ENCODE data around the gene ANKRD6. TPM values are rescaled to one million over a fixed set of nuclear protein-coding genes. Genes with fewer than 3 reads are reported as not detected.

ANKRD6 gene
- total RNA-seq, 6 donors from 2014 or later, result 14.5 to 60.8 (median 30.7) TPM

- Histone ChIP-seq H3K4me3 (no peak overlapping the region), H3K4me1 (peaks cover 3 to 22% (median 9%) of the 10 kb centered on the region in 4 donors), H3K27ac (no peak overlapping the region), H3K9me3 (no peaks in the 10 kb centered on the region), H3K27me3 (no peaks in the 10 kb centered on the region), H3K36me3 (no peaks in the 10 kb centered on the region)
- DNase-seq, result no peak
- no peak for TF ChIP-seq EP300 (IDR thresholded peaks at IDR 0.05)
- no peak for TF ChIP-seq POLR2AphosphoS5 (IDR thresholded peaks at IDR 0.05)
- no peak for TF ChIP-seq POLR2A (IDR thresholded peaks at IDR 0.05)
- TF ChIP-seq CTCF (IDR thresholded peaks at IDR 0.05), result no peak
- 23 to 45% methylated on average over 2 of the region's 2 CpGs for WGBS, 2 donors
- ATAC-seq (ENCODE audit: low FRiP score in 2 of 2), result no peak
These were observed 3.3 kb downstream of the ANKRD6 start for GRCh38 chr6:89436226-89436625.

- no peak for ATAC-seq (ENCODE audit: low FRiP score in 2 of 2)
- TF ChIP-seq POLR2A (IDR thresholded peaks at IDR 0.05) (no peak), EP300 (IDR thresholded peaks at IDR 0.05) (no peak), CTCF (IDR thresholded peaks at IDR 0.05) (no peak), POLR2AphosphoS5 (IDR thresholded peaks at IDR 0.05) (no peak)
- H3K9me3 ChIP-seq, result no peaks in the 10 kb centered on the region
- no peak overlapping the region for H3K4me3 ChIP-seq
- 69 to 80% methylated on average over 1 of the region's 1 CpG for WGBS, 2 donors
- H3K27me3 ChIP-seq, result no peaks in the 10 kb centered on the region
- H3K4me1 ChIP-seq, result peaks cover 0 to 16% (median 4%) of the 10 kb centered on the region in 4 donors
- H3K36me3 ChIP-seq, result no peaks in the 10 kb centered on the region
- no peak overlapping the region for H3K27ac ChIP-seq
- DNase-seq, result no peak
These were observed 5.3 kb downstream of the ANKRD6 start for GRCh38 chr6:89438248-89438647.

- no peak overlapping the region for H3K27ac ChIP-seq
- 78 to 83% methylated on average over 2 of the region's 2 CpGs for WGBS, 2 donors
- no peaks in the 10 kb centered on the region for H3K27me3 ChIP-seq
- no peak overlapping the region for H3K4me3 ChIP-seq
- DNase-seq, result no peak
- TF ChIP-seq EP300 (IDR thresholded peaks at IDR 0.05), result no peak
- no peak for TF ChIP-seq POLR2AphosphoS5 (IDR thresholded peaks at IDR 0.05)
- ATAC-seq (ENCODE audit: low FRiP score in 2 of 2), result no peak
- H3K36me3 ChIP-seq, result no peaks in the 10 kb centered on the region
- H3K4me1 ChIP-seq, result peaks cover 0 to 9% (median under 1%) of the 10 kb centered on the region in 4 donors
- no peaks in the 10 kb centered on the region for H3K9me3 ChIP-seq
These were observed 6.1 kb downstream of the ANKRD6 start for GRCh38 chr6:89439014-89439413.

- Histone ChIP-seq H3K36me3 (no peaks in the 10 kb centered on the region), H3K27ac (no peak overlapping the region), H3K9me3 (no peaks in the 10 kb centered on the region), H3K27me3 (no peaks in the 10 kb centered on the region), H3K4me3 (no peak overlapping the region), H3K4me1 (peaks cover 0 to 7% (median 0%) of the 10 kb centered on the region in 4 donors)
- DNase-seq (no peak), ATAC-seq (ENCODE audit: low FRiP score in 2 of 2) (no peak)
- TF ChIP-seq CTCF (IDR thresholded peaks at IDR 0.05), result no peak
- no peak for TF ChIP-seq POLR2AphosphoS5 (IDR thresholded peaks at IDR 0.05)
- TF ChIP-seq POLR2A (IDR thresholded peaks at IDR 0.05), result no peak
- no peak for TF ChIP-seq EP300 (IDR thresholded peaks at IDR 0.05)
- WGBS, 2 donors, result 94 to 97% methylated on average over 3 of the region's 3 CpGs
These were observed 7.2 kb downstream of the ANKRD6 start for GRCh38 chr6:89440200-89440599.

GRCh38 chr6:89443658-89444057 is 10.7 kb downstream of the ANKRD6 start:
- H3K9me3 ChIP-seq, result no peaks in the 10 kb centered on the region
- no peak for ATAC-seq (ENCODE audit: low FRiP score in 2 of 2)
- 64 to 68% methylated on average over 5 of the region's 5 CpGs for WGBS, 2 donors
- H3K27me3 ChIP-seq, result no peaks in the 10 kb centered on the region
- TF ChIP-seq POLR2A (IDR thresholded peaks at IDR 0.05) (no peak), POLR2AphosphoS5 (IDR thresholded peaks at IDR 0.05) (no peak), CTCF (IDR thresholded peaks at IDR 0.05) (no peak), EP300 (IDR thresholded peaks at IDR 0.05) (no peak)
- H3K4me1 ChIP-seq, result no peaks in the 10 kb centered on the region
- no peak for DNase-seq
- H3K4me3 ChIP-seq, result no peak overlapping the region
- H3K27ac ChIP-seq, result no peak overlapping the region
- no peaks in the 10 kb centered on the region for H3K36me3 ChIP-seq
